HG03342 (cell line): ENCODE data around the gene BTNL3.
"Not testable (repeated sequence)": the region's sequence is repeated elsewhere in the genome, so short reads cannot be mapped to it uniquely, and the experiment has no call there.

Experiments
- ATAC-seq: cut with Tn5 transposase; IDR thresholded peaks from one replicate; pipeline ENCODE4 v1.9.1; 2021; ENCODE audit warnings: mild to moderate bottlenecking, moderate library complexity; ENCODE audit not compliant: unreplicated experiment

BTNL3 gene, protein sequence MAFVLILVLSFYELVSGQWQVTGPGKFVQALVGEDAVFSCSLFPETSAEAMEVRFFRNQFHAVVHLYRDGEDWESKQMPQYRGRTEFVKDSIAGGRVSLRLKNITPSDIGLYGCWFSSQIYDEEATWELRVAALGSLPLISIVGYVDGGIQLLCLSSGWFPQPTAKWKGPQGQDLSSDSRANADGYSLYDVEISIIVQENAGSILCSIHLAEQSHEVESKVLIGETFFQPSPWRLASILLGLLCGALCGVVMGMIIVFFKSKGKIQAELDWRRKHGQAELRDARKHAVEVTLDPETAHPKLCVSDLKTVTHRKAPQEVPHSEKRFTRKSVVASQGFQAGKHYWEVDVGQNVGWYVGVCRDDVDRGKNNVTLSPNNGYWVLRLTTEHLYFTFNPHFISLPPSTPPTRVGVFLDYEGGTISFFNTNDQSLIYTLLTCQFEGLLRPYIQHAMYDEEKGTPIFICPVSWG

DNA sequence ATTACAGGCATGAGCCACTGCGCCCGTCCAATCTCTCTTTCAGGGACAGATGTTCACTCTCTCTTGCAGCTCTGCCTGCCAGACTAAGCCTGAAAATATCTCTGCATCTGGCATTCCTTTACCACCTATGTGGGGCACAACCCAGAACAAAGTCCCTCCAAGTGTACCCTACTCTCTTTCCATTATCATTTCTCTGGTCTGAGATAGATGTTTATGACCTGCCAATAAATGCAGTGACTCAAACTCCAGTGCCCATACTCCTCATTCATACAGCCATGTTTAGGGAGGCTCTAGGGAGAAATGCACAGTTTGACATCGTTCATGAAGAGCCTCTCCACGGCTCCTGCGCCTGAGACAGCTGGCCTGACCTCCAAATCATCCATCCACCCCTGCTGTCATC, at the start of gene BTNL3:
TSS of gene BTNL3 (plus strand) at position 255 of the 400 bp plus-strand sequence. CDS start 183 bp downstream, outside the sequence.
- no peak for ATAC-seq

DNA sequence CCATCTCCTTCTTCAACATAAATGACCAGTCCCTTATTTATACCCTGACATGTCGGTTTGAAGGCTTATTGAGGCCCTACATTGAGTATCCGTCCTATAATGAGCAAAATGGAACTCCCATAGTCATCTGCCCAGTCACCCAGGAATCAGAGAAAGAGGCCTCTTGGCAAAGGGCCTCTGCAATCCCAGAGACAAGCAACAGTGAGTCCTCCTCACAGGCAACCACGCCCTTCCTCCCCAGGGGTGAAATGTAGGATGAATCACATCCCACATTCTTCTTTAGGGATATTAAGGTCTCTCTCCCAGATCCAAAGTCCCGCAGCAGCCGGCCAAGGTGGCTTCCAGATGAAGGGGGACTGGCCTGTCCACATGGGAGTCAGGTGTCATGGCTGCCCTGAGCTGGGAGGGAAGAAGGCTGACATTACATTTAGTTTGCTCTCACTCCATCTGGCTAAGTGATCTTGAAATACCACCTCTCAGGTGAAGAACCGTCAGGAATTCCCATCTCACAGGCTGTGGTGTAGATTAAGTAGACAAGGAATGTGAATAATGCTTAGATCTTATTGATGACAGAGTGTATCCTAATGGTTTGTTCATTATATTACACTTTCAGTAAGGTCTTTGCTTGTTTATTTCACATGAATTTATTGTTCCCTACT, 38.2 kb upstream of the BTNL3 start:
- no peak for ATAC-seq

DNA sequence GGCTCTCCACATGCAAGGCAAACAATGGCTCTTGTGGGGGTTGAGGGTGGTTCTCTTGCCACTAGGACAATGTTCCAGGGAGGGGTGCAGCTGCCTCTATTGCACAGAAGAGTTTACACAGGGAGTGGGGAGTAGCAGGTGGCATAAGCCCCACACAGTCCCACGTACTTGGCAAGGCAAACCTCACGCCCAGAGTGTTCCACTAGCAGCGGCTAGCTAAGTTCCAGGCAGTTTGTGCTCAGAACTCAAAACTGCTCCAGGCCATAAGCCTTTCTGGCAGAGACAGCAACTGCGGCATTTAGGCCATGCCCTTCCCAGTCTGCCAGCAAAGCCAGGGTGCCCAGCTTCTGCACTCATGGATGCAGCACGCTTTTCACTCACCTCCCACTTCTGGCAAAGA, 29.0 kb upstream of the BTNL3 start:
- no peak for ATAC-seq

DNA sequence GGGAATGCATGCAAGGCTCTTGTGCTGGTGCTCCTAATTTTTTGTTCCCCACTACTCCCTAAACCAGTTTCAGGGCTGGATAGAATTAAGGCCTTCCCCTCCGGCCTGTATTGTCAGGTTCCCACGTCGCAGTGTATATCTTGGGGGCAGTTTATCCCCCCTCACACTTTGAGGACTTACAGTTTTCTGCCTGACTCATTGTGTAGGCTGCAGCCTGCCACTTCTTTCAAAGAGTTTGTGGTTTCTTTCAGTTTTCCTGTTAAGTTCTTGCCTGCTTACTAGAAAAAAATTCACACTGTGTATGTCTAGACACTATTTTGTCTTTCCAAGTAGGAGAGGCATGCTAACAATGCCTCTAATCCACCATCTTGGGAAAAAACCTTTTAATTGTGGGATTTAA, 28.4 kb upstream of the BTNL3 start:
- no peak for ATAC-seq

DNA sequence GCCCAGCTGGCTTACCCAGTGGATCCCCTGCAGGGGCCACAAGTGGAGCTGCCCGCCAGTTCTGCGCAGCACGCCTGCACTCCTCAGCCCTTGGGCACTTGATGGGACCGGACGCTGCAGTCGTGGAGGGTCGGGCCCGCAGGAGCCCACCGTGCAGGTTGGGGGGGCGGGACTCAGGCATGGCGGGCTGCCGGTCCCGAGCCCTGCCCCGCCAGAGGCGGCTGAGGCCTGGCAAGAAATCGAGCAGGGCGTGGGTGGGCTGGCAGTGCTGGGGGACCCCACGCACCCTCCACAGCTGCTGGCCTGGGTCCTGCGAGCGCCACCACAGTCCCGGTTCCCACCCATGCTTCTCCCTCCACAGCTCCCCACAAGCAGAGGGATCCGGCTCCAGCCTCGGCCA, 19.2 kb upstream of the BTNL3 start:
- no peak for ATAC-seq

DNA sequence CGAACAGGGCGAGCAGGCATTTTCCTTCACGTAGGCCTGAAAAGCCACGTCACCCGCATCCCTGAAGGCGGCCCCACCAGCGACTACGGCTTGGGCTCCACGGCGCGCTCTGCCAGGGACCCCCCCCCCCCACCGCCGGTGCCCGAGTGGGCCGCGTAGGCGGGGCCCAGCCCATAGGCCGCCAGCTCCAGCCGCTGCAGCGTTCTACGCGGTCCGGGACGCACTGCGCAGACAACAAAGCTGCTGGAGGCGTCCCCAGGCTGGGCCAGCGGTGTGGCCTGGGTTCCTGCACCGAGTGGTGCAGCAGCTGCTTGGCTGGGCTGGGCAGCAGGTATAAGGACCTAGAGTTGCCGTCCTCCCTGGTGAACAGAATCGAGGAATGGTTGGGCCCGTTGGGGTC, 18.3 kb upstream of the BTNL3 start:
- no peak for ATAC-seq

DNA sequence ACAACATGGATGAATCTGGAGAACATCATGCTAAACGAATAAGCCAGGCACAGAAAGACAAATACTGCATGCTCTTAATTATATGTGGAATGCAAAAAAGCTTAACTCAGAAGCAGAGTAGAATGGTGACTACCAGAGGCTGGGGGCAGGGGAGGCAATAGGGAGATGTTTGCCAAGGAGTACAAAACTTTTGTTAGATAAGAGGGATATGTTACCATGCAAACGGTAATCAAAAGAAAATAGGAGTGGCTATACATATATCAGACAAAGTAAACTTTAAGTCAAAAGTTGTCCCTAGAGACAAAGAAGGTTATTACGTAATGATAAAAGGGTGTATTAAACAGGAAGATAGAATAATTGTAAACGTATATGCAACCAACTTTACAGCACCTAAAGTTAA, 17.8 kb upstream of the BTNL3 start:
- ATAC-seq: no peak

DNA sequence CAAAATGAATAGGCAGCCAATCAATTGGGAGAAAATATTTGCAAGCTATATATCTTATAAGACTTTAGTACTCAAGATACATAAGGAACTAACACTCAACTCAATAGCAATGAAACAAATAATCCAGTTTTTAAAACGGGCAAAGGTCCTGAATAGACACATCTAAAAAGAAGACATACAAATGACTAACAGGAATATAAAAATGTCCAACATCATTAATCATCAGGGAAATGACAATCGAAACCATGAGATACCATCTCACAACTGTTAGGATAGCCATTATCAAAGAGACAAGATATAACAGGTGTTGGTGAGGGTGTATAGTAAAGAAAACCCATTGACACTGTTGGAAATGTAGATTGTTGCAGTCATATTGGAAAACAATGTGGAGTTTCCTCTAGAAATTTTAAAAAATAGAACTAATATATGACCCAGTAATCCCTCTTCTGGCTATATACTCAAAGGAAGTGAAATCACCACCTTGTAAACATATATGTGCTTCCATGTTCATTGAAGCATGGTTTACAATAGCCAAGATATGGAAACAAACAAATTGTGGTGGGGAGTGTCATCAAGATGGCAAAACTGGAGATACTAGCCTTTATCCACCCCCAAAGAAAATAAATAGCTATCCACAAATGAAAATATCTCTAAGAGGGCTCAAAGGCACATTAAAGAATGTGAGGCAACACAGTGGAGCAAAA, 13.9 kb upstream of the BTNL3 start:
- ATAC-seq: peak; percentile 23

DNA sequence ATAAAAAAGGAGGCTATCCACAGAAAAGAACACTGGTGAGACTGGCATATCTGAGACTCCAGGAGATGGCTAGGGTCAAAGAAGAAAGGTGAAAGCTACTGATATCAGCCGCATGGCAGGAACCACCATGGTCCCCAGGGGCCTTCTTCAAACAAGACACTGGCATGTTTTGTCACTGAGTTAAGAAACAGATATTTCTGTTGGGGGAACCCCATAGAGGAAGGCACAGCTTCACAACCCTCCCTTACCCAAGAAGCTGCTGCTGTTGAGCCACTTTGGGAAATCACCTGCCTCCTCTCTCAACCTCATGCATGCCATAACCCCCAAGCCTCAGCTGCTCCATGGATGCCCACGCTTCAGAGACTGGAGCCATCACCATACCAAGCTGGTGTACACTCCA, 13.3 kb upstream of the BTNL3 start:
- ATAC-seq: peak; percentile 89

DNA sequence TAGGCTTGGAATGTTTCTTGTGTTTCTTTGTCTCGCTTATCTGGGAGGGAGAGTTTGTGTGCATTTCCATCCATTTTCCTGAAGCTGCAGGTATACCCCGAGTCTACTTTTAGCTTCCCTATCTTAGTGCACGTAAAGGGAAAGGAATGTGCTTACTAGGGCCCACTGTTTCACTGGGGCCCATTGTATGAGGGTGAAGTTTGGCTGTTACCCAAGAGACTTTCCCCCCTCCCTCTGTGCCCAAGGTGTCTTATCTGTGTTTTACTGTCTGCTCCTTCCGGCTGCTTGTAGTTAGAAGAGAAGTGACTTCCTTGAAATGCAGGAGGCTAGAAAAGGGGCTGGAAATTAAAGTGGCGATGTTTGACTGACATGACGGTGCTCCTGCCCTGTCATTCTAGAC, 12.1 kb upstream of the BTNL3 start:
- no peak for ATAC-seq

DNA sequence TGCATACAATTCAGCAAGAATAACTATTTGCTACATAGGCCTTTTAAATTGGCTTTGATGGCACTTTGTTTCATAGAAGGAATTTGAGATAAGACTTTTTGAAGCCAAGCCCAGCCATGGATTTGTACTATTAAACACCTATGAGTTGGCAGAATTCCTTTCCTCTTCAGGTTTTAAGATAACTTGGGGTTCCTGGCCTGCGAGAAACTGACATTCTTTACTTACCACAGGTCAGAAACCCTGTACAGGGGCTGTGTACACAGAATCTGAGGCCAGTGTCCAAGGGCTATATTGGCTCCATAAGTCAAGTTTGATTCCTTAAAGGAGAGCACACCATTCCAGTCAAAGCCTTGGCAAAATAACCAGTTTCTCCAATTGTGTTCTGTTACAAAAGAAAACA, 10.8 kb upstream of the BTNL3 start:
- no peak for ATAC-seq

DNA sequence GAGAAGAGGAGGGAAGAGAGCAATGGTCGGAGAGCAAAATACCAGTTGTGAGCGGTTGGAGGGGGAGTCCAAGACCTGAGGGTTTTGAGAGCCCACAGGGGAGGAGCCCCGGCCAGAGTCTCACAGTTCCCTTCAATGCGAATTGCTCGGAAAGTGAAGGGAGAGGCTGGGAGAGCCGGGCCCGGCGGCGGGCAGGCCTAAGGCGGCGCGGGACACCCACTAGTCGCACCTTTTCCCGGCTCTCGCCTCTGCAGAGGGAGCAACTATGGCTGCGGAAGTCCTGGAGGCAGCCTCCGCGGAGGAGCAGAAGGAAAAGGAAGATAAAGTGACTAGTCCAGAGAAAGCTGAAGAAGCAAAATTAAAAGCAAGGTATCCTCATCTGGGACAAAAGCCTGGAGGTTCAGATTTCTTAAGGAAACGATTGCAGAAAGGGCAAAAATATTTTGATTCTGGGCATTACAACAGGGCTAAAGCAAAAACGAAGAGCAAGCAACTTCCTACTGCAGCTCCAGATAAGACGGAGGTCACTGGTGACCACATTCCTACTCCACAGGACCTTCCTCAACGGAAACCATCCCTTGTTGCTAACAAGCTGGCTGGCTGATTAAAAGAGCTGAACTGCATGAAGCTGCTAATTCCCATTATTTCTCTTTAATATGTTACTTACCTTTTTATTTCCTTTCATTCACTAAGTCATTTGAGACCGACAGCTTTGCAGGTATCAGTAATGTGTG, 6.5 kb upstream of the BTNL3 start:
- no peak for ATAC-seq

DNA sequence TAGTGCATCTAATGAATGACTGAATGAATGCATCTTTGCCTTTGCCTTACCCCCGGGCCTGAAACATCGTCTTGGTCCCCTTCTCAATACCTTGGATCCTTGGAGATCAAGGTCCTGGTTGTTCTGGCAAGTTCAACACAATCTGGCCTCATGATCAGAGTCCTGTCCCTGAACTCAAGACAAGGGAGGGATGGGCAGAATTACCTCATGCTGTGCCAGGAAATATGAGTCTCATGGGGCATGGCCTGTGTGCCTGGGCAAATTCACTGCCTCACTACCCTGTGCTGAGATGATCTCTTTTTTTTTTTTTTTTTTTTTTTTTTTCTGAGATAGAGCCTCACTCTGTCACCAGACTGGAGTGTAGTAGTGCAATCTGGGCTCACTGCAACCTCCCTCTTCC, 630 bp upstream of the BTNL3 start:
- no peak for ATAC-seq

DNA sequence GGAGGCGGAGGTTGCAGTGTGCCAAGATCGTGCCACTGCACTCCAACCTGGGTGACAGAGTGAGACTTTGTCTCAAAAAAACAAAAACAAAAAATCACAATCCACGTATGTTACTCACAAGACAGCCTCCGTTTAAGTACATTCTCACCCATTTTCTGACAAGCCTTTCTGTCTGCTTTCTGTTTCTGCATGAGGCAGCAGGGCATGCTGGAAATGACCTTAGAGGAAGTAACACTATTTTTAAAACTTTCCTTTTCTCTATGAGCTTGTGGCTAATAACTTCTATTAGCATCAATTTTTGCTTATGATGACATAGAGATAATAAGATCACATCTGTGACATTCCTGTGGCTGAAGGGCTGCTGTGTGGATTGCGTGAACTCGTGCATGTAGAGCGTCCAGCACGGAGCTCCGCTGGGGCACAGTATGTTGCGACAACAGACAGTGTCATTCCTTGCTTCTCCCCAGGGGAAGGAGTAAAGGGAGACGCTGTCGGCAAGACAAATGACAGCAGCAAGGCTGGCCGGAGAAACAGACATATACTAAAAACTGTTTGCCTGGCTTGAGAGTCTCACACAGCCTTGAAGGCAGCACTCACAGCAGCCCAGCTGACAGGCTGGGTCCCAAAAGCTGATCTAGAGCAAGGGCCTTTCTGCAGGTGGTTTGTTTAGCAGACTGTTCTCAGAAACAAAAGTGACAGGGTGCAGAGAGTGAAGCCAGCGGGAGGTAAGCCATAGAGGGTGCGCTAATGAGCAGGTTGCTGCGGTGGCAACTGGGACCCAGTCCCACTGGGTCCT, 1.6 kb downstream of the BTNL3 start:
- ATAC-seq: no peak

DNA sequence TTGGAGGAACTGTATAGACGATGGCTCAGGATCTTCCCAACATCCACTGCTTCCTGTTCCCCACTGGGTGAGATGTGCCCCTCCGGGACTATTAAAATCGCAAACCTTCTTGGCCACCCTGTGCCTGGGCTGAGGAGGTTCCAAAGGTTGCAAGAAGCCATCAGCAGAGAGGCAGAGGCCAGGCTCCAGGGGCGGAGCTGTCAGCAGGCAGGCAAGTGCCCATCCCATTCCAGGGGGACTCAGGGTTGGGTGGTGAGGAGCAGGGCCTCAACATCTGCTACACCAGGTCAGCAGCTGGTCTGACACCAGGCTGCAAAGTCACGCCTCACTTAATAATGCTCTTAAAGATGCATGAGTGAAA, 2.2 kb downstream of the BTNL3 start:
- ATAC-seq: no peak

DNA sequence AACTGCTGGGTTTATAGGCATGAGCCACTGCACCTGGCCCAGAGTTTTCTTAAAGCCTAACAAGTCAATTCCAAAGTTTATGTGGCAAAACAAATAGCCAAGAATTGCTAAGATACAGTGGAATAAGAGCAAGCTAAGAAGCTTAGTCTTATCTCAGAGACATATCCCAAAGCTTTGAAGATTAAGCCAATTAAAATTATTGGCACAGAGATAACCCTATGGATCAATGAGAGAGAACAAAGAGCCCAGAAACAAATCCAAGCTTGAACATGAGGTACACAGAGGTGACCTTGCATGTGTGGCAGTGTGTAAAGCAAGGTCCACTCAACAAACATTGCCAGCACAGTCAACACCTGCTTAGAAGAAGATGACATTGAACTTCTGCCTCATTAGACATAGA, 13.3 kb downstream of the BTNL3 start:
- no peak for ATAC-seq

DNA sequence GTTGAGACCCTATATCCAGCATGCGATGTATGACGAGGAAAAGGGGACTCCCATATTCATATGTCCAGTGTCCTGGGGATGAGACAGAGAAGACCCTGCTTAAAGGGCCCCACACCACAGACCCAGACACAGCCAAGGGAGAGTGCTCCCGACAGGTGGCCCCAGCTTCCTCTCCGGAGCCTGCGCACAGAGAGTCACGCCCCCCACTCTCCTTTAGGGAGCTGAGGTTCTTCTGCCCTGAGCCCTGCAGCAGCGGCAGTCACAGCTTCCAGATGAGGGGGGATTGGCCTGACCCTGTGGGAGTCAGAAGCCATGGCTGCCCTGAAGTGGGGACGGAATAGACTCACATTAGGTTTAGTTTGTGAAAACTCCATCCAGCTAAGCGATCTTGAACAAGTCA, 17.1 kb downstream of the BTNL3 start:
- ATAC-seq: no peak

DNA sequence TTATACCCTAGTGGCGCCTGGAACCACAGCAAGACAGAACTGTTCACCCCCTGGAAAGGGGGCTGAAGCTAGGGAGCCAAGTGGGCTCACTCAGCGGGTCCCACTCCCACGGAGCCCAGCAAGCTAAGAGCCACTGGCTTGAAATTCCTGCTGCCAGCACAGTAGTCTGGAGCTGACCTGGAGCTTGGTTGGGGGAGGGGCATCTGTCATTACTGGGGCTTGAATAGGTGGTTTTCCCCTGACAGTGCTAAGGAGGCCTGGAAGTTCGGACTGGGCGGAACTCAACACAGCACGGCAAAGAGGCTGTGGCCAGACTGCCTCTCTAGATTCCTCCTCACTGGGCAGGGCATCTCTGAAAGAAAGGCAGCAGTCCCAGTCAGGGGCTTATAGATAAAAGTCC, 19.5 kb downstream of the BTNL3 start:
- no peak for ATAC-seq

DNA sequence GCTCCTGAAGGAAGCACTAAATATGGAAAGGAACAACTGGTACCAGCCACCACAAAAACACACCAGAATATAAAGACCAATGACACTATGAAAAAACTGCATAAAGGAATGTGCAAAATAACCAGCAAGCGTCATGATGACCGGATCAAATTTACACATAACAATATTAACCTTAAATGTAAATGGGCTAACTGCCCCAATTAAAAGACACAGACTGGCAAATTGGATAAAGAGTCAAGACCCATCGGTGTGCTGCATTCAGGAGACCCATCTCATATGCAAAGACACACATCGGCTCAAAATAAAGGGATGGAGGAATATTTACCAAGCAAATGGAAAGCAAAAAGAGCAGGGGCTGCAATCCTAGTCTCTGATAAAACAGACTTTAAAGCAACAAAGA, 21.4 kb downstream of the BTNL3 start:
- ATAC-seq: not testable (repeated sequence)

DNA sequence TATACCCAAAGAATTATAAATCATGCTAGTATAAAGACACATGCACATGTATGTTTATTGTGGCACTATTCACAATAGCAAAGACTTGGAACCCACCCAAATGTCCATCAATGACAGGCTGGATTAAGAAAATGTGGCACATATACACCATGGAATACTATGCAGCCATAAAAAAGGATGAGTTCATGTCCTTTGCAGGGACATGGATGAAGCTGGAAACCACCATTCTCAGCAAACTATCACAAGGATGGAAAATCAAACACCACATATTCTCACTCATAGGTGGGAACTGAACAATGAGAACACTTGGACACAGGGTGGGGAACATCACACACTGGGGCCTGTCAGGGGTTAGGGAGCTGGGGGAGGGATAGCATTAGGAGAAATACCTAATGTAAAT, 26.0 kb downstream of the BTNL3 start:
- not testable (repeated sequence) for ATAC-seq
